Esophagus muscularis mucosa (tissue), 4 donors: ENCODE measurements around the gene KYAT1. TPM values are rescaled to one million over a fixed set of nuclear protein-coding genes. Genes with fewer than 3 reads are reported as not detected.

Experiments
- DNase-seq: peaks from one replicate; pipeline ENCODE4 v3.0.0-alpha.2; 2017; ENCODE audit errors: extremely low spot score
- H3K27ac ChIP-seq, 4 donors: fragments of 200-600 bp; sonication (generic); replicated peaks in 1 of 4; 1 replicate in 3 of 4; 2 replicates in 1 of 4; pipeline ENCODE4 v1.5.1; 2016 to 2019; ENCODE audit warnings: mild to moderate bottlenecking in 1 of 4
- H3K27me3 ChIP-seq, 4 donors: fragments of 200-600 bp; sonication (generic); one replicate each; pipeline versions ENCODE4 v1.5.1 to v1.6.0; 2016 to 2019
- H3K36me3 ChIP-seq, 4 donors: fragments of 200-600 bp; sonication (generic); one replicate each; pipeline ENCODE4 v1.5.1; 2016 to 2019
- H3K4me1 ChIP-seq, 4 donors: fragments of 200-600 bp; sonication (generic); one replicate each; pipeline ENCODE4 v1.5.1; 2016 to 2019
- H3K4me3 ChIP-seq, 4 donors: fragments of 200-600 bp; sonication (generic); 1 replicate in 2 of 4; 2 replicates in 2 of 4; pipeline ENCODE4 v1.5.1; 2016 to 2019; ENCODE audit warnings: mild to moderate bottlenecking in 4 of 4, moderate library complexity in 1 of 4
- H3K9me3 ChIP-seq, 4 donors: fragments of 200-600 bp; sonication (generic); 1 replicate in 3 of 4; 2 replicates in 1 of 4; pipeline ENCODE4 v1.5.1; 2016 to 2019
- EP300 ChIP-seq: sonication (generic); formaldehyde crosslinking; IDR thresholded peaks from one replicate; pipeline ENCODE4 v1.6.1; 2017; ENCODE audit warnings: antibody characterized with exemption
- POLR2A ChIP-seq: fragments of 450-650 bp; IDR thresholded peaks from one replicate; pipeline ENCODE4 v1.6.1; 2017; ENCODE audit warnings: antibody characterized with exemption, moderate library complexity, mild to moderate bottlenecking, low read depth
- POLR2AphosphoS5 ChIP-seq, 2 donors: sonication (generic); formaldehyde crosslinking; IDR thresholded peaks; one replicate each; pipeline ENCODE4 v1.6.1; 2017; ENCODE audit warnings: antibody characterized with exemption in 2 of 2
- WGBS: methylation state at CpG from one replicate; pipeline ENCODE4 v1.1.5; 2018; 5-methylcytosine and 5-hydroxymethylcytosine counted together
- intact Hi-C: fragments of 100-400 bp; cut with DNase I; formaldehyde crosslinking; loops from one replicate; pipeline ENCODE4 v1.15.1; 2023
- total RNA-seq, 4 donors: library from RNA; depleted of rRNA; stranded (reverse); fragments of >200 nt; gene quantifications; one replicate each; pipeline versions ENCODE4 v1.1.0 to v1.2.1, GENCODE V29; 2016
- TF ChIP-seq, protein P1 (sequence below), 3 experiments: fragments of 200-600 bp in 2 of 3; fragments of 450-650 bp in 1 of 3; sonication (generic) in 2 of 3; IDR thresholded peaks; one replicate each; pipeline ENCODE4 v1.5.1; 2017 to 2019; ENCODE audit warnings: antibody characterized with exemption in 3 of 3, mild to moderate bottlenecking in 2 of 3, moderate library complexity in 1 of 3

KYAT1 gene
- total RNA-seq, 4 donors from 2014 or later = 4.3 to 8.4 (median 6.2) TPM

DNA sequence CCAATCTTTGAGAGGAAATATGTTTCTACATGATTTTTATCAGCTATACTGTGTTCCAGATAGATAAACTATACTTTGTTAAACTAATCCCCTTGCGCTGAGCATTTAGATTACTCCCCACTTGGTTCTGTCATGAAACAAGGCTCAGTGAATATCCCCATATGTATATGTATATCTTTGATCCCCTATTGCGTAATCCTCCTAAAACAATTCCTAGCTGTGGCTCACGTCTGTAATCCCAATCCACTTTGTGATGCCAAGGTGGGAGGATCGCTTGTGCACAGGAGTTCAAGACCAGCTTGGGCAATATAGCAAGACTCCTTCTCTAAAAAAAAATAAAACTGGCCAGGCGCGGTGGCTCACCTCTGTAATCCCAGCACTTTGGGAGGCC lies 41.7 kb upstream of the KYAT1 start:
- intact Hi-C loops = loop anchor here (5.0 kb wide), 1 partner anchor 41 kb away; the partner anchor contains the start of genes KYAT1 and LRRC8A
- Histone ChIP-seq H3K36me3 (peaks cover 0 to 9% (median 2%) of the 10 kb centered on the region in 4 donors), H3K4me3 (no peak overlapping the region), H3K9me3 (no peaks in the 10 kb centered on the region), H3K27me3 (no peaks in the 10 kb centered on the region), H3K27ac (no peak overlapping the region), H3K4me1 (peaks cover 37 to 62% (median 58%) of the 10 kb centered on the region in 4 donors)
- 91% methylated on average over 6 of the region's 6 CpGs for WGBS
- no peak for DNase-seq
- TF ChIP-seq POLR2A (no peak), POLR2AphosphoS5 (IDR thresholded peaks at IDR 0.05) (no peak), EP300 (no peak)
- TF ChIP-seq, protein P1, sequence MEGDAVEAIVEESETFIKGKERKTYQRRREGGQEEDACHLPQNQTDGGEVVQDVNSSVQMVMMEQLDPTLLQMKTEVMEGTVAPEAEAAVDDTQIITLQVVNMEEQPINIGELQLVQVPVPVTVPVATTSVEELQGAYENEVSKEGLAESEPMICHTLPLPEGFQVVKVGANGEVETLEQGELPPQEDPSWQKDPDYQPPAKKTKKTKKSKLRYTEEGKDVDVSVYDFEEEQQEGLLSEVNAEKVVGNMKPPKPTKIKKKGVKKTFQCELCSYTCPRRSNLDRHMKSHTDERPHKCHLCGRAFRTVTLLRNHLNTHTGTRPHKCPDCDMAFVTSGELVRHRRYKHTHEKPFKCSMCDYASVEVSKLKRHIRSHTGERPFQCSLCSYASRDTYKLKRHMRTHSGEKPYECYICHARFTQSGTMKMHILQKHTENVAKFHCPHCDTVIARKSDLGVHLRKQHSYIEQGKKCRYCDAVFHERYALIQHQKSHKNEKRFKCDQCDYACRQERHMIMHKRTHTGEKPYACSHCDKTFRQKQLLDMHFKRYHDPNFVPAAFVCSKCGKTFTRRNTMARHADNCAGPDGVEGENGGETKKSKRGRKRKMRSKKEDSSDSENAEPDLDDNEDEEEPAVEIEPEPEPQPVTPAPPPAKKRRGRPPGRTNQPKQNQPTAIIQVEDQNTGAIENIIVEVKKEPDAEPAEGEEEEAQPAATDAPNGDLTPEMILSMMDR (IDR thresholded peaks at IDR 0.05) = no peak

DNA sequence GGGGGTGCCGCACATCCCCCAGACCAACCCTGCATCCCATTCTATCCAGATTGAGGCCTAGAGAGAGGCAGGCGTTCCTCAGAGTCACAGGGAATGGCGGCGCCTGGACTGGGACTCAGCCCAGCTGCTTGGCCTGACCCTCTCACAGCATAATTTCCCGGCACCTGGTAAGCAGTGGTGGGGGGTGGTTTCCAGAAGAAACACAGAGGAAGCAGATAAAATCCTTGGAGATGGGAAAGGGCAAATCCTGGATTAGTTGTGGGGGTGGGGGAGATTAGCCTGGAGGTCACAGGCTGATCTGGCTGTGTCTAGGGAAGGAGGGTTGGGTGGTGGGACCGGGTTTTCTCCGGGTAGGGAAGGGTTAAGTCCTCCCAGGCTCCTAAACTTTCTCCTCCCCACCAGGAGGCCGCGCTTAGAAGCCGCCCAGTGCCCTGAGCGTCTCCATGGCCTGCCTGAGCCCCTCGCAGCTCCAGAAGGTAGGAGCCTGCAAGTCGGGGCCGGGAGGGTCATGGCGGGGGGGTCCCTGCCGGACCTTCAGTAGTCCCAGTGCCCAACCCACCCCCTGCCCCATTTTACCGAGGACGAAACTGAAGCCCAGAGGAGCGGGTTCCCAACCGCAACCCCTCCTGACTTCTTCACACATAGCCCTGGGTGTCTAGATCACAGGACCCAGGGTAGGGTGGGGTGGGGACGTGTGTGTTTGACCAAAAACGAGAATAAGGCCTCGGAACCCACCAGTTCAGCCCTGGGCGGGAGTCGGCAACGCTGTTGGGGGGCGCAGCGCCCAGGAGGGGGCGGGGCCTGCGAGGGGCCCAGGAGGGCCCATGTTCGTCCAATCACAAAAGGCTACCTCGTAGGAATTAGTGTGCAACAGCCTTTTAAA lies 40.4 kb upstream of the KYAT1 start:
- peaks cover 0 to 21% (median 9%) of the 10 kb centered on the region in 4 donors for H3K36me3 ChIP-seq
- H3K27me3 ChIP-seq = no peaks in the 10 kb centered on the region
- peaks cover 43 to 60% (median 56%) of the 10 kb centered on the region in 4 donors for H3K4me1 ChIP-seq
- 16% methylated on average over 24 of the region's 32 CpGs for WGBS
- no peak for DNase-seq
- peak overlapping the region; percentile 83 to 89 (median 86) for H3K27ac ChIP-seq
- H3K4me3 ChIP-seq = peak overlapping the region; percentile 61 to 69 (median 66)
- no peak for TF ChIP-seq POLR2A
- TF ChIP-seq, protein P1 (IDR thresholded peaks at IDR 0.05) = peak in 2 of 3 experiments; percentile 9 to 13
- no peak for TF ChIP-seq EP300
- TF ChIP-seq POLR2AphosphoS5 (IDR thresholded peaks at IDR 0.05) = peak in 1 of 2 donors; percentile 9
- H3K9me3 ChIP-seq = no peaks in the 10 kb centered on the region
- intact Hi-C loops = loop anchor here (5.0 kb wide), 1 partner anchor 40 kb away; the partner anchor contains the start of genes KYAT1 and LRRC8A

DNA sequence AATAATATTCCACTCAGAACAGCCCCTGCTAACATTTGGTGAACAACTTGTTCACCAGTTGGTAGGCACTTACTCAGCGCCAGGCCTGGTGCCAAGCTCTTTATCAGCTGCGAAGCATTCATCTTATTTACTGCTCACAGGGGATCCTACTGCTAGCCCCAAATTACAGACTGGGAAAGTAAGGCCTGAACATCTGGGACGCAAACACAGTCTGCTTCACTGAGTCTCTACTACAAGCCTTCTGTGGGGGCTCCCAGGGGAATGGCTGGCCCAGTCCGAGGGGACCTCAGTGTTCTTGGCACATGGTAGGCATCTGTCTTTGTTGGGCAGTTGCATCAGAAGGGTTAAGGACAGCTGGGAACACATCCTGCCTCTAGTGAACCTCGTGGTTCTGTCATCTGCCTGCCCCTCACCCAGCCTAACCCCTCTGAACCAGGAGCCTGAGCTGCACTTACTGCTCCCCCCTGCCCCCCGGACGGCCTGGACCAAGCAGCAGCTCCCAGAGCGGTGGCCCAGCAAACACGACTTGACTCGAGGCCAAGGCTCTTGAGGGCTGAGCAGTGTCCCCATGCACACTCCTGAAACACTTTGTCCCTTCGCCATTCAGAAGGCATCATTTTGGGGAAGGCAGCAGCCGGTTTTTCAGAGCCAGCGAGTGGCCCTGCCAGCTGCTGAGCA lies 38.8 kb upstream of the KYAT1 start, which contains the start of gene PHYHD1:
TSS of gene PHYHD1 (plus strand) at position 602 of the 678 bp plus-strand sequence. CDS start 1,342 bp downstream, outside the sequence.
- DNase-seq = no peak
- intact Hi-C loops = loop anchor here (5.0 kb wide), 1 partner anchor 38 kb away; the partner anchor contains the start of genes KYAT1 and LRRC8A

DNA sequence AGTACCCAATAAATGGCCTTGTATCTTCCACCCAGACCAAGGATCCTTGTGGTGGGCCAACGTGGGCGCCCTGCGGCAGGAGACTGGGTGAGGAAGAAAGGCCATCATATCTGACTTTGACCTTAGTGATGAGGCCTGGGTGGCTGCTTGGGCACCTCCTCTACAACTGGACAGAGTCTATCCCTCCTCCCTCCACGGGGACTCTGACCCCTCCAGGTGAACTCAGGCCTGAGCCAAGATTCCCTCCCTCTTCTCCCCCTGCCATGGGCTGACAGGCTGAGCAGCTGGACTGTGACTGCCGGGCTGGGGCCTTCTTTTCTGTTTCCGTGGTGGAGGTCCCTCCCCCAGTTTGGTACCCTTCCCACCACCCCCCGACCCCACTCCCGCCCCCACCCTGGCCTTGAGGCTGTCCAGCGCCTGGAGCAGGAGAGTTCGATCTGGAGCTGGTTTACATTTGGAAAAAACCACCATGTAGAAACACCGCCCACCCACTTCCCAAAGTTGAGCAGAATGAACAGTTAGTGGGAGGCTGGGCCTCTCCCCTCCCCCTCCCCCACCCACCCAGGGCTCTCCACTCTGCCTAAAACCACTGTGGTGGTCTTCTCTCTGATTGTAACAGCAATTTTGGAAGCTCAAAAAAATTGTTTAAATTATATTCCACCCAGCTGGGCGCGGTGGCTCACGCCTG lies 37.8 kb upstream of the KYAT1 start:
- Histone ChIP-seq H3K4me1 (peaks cover 66 to 85% (median 82%) of the 10 kb centered on the region in 4 donors), H3K36me3 (peaks cover 0 to 42% (median 27%) of the 10 kb centered on the region in 4 donors), H3K9me3 (no peaks in the 10 kb centered on the region), H3K27ac (peak overlapping the region; percentile 51 to 86 (median 84)), H3K4me3 (no peak overlapping the region), H3K27me3 (no peaks in the 10 kb centered on the region)
- 70% methylated on average over 10 of the region's 14 CpGs for WGBS
- intact Hi-C loops = loop anchor here (5.0 kb wide), 1 partner anchor 37 kb away; the partner anchor contains the start of genes KYAT1 and LRRC8A
- TF ChIP-seq EP300 = no peak
- no peak for TF ChIP-seq POLR2A
- TF ChIP-seq, protein P1 (IDR thresholded peaks at IDR 0.05) = no peak
- DNase-seq = no peak

More for the DNA sequence above, 38.8 kb upstream of the KYAT1 start, which contains the start of gene PHYHD1:
- TF ChIP-seq, protein P1 (IDR thresholded peaks at IDR 0.05) = no peak
- peak; percentile 70 for TF ChIP-seq EP300
- peak; percentile 24 to 60 for TF ChIP-seq POLR2AphosphoS5 (IDR thresholded peaks at IDR 0.05)
- no peak for TF ChIP-seq POLR2A
- WGBS = 69% methylated on average over 11 of the region's 13 CpGs
- Histone ChIP-seq H3K27ac (peak within 1 kb of the TSS; percentile 83 to 89 (median 86)), H3K4me3 (peak within 1 kb of the TSS; percentile 61 to 69 (median 66)), H3K27me3 (no peaks in the 10 kb centered on the region), H3K4me1 (peaks cover 59 to 76% (median 72%) of the 10 kb centered on the region in 4 donors), H3K36me3 (peaks cover 0 to 34% (median 20%) of the 10 kb centered on the region in 4 donors), H3K9me3 (no peaks in the 10 kb centered on the region)
